ENCODE data around the gene ASB1.

The ASB1 gene

GRCh38 chr2:238389988-238390589 lies 36.6 kb upstream of the ASB1 start:
- TF ChIP-seq SPI1 (IDR thresholded peaks at IDR 0.05; ENCODE audit: borderline replicate concordance, low read depth) (no peak), CTCF (IDR thresholded peaks at IDR 0.05; ENCODE audit: insufficient read depth, low read length) (no peak), GABPA (IDR thresholded peaks at IDR 0.05; ENCODE audit: low read depth) (no peak), REST (IDR thresholded peaks at IDR 0.05; ENCODE audit: insufficient replicate concordance, low read depth) (no peak), POLR2AphosphoS5 (IDR thresholded peaks at IDR 0.05; ENCODE audit: low read depth) (no peak)
- no peak for DNase-seq (ENCODE audit: low read depth in 1 of 2, low spot score in 1 of 2)
- Histone ChIP-seq H3K4me3 (replicated peaks; ENCODE audit: insufficient read depth, low read length) (no peak overlapping the region), H3K27me3 (ENCODE audit: insufficient read depth, poor library complexity, severe bottlenecking) (no peaks in the 10 kb centered on the region), H3K27ac (replicated peaks) (no peak overlapping the region)

GRCh38 chr2:238391042-238391689 lies 35.6 kb upstream of the ASB1 start:
- Histone ChIP-seq H3K4me3 (replicated peaks; ENCODE audit: insufficient read depth, low read length) (no peak overlapping the region), H3K27me3 (ENCODE audit: insufficient read depth, poor library complexity, severe bottlenecking) (no peaks in the 10 kb centered on the region), H3K27ac (replicated peaks) (no peak overlapping the region)
- TF ChIP-seq CTCF (IDR thresholded peaks at IDR 0.05; ENCODE audit: insufficient read depth, low read length) (no peak), SPI1 (IDR thresholded peaks at IDR 0.05; ENCODE audit: borderline replicate concordance, low read depth) (no peak), REST (IDR thresholded peaks at IDR 0.05; ENCODE audit: insufficient replicate concordance, low read depth) (no peak), POLR2AphosphoS5 (IDR thresholded peaks at IDR 0.05; ENCODE audit: low read depth) (no peak), GABPA (IDR thresholded peaks at IDR 0.05; ENCODE audit: low read depth) (no peak)
- DNase-seq (ENCODE audit: low read depth in 1 of 2, low spot score in 1 of 2) = no peak

- no peak overlapping the region for H3K4me3 ChIP-seq (replicated peaks; ENCODE audit: insufficient read depth, low read length)
- H3K27me3 ChIP-seq (ENCODE audit: insufficient read depth, poor library complexity, severe bottlenecking) = no peaks in the 10 kb centered on the region
- no peak for DNase-seq (ENCODE audit: low read depth in 1 of 2, low spot score in 1 of 2)
- no peak overlapping the region for H3K27ac ChIP-seq (replicated peaks)
- no peak for TF ChIP-seq SPI1 (IDR thresholded peaks at IDR 0.05; ENCODE audit: borderline replicate concordance, low read depth)
- TF ChIP-seq POLR2AphosphoS5 (IDR thresholded peaks at IDR 0.05; ENCODE audit: low read depth) = no peak
- TF ChIP-seq REST (IDR thresholded peaks at IDR 0.05; ENCODE audit: insufficient replicate concordance, low read depth) = no peak
- TF ChIP-seq GABPA (IDR thresholded peaks at IDR 0.05; ENCODE audit: low read depth) = no peak
- TF ChIP-seq CTCF (IDR thresholded peaks at IDR 0.05; ENCODE audit: insufficient read depth, low read length) = no peak
These were observed 30.1 kb upstream of the ASB1 start for GRCh38 chr2:238396663-238397062.

Data from HL-60 (cell line).